Gastrocnemius medialis (tissue), 4 donors: ENCODE results near the gene TELO2. TPM values are rescaled to one million over a fixed set of nuclear protein-coding genes. Genes with fewer than 3 reads are reported as not detected.

Experiments used
- ATAC-seq, 2 donors: fragments of 150-250 bp; one replicate each; pipeline ENCODE4 v1.9.1; 2016
- DNase-seq, 2 donors: peaks; one replicate each; pipeline ENCODE4 v3.0.0-alpha.2; 2019
- H3K27ac ChIP-seq, 4 donors: fragments of 200-600 bp; sonication (generic); 1 replicate in 1 of 4; 2 replicates in 3 of 4; pipeline ENCODE4 v1.5.1; 2016 to 2018; ENCODE audit warnings: mild to moderate bottlenecking in 2 of 4, moderate library complexity in 1 of 4
- H3K27me3 ChIP-seq, 3 donors: fragments of 200-600 bp; sonication (generic) in 2 of 3; 1 replicate in 1 of 3; 2 replicates in 2 of 3; pipeline versions ENCODE4 v1.5.1 to v1.6.0; 2016 to 2019; ENCODE audit warnings: mild to moderate bottlenecking in 1 of 3, moderate library complexity in 1 of 3
- H3K36me3 ChIP-seq, 2 donors: fragments of 200-600 bp; sonication (generic) in 1 of 2; one replicate each; pipeline ENCODE4 v1.5.1; 2017 to 2018
- H3K4me1 ChIP-seq, 2 donors: fragments of 200-600 bp; sonication (generic) in 1 of 2; one replicate each; pipeline ENCODE4 v1.5.1; 2016 to 2017; ENCODE audit warnings: mild to moderate bottlenecking in 2 of 2
- H3K4me3 ChIP-seq, 4 donors: fragments of 200-600 bp; sonication (generic) in 3 of 4; 1 replicate in 1 of 4; 2 replicates in 3 of 4; pipeline ENCODE4 v1.5.1; 2016 to 2019; ENCODE audit warnings: mild to moderate bottlenecking in 2 of 4
- H3K9me3 ChIP-seq, 3 donors: fragments of 200-600 bp; sonication (generic) in 2 of 3; 1 replicate in 1 of 3; 2 replicates in 2 of 3; pipeline ENCODE4 v1.5.1; 2016 to 2019
- CTCF ChIP-seq, 5 experiments: fragments of 450-650 bp in 3 of 5; fragments of 200-600 bp in 2 of 5; sonication (generic) in 2 of 5; IDR thresholded peaks in 4 of 5; conservative IDR thresholded peaks in 1 of 5; 1 replicate in 4 of 5; 2 replicates in 1 of 5; pipeline ENCODE4 v1.5.1; 2016 to 2019; ENCODE audit warnings: antibody characterized with exemption in 5 of 5, mild to moderate bottlenecking in 3 of 5, moderate library complexity in 3 of 5
- POLR2A ChIP-seq, 2 donors: fragments of 450-650 bp; IDR thresholded peaks; one replicate each; pipeline ENCODE4 v1.6.1; 2017; ENCODE audit warnings: antibody characterized with exemption in 2 of 2, mild to moderate bottlenecking in 2 of 2, moderate library complexity in 2 of 2
- in situ Hi-C, 4 donors: fragments of 200-750 bp; cut with MboI; loops; one replicate each; pipeline versions ENCODE4 v1.15.0 to v1.8.0; 2017; ENCODE audit warnings: low sequenced_read_pairs in 4 of 4
- intact Hi-C: fragments of 100-400 bp; cut with DNase I; formaldehyde crosslinking; loops from one replicate; pipeline ENCODE4 v1.15.1; 2023; ENCODE audit warnings: low total_unique reads
- total RNA-seq, 4 donors: library from RNA; depleted of rRNA; stranded (reverse); fragments of >200 nt; gene quantifications; one replicate each; pipeline versions ENCODE4 v1.1.0 to v1.2.3, GENCODE V29; 2016

The TELO2 gene
- total RNA-seq, 4 donors from 2014 or later: 2.9 to 11.2 (median 9.8) TPM

GRCh38 chr16:1543085-1543896, 50.1 kb downstream of the TELO2 start:
- no peak for TF ChIP-seq CTCF (IDR thresholded peaks at IDR 0.05 in 4 of 5, conservative IDR thresholded peaks at IDR 0.05 in 1 of 5)
- peak in 1 of 2 donors; percentile 11 for TF ChIP-seq POLR2A (IDR thresholded peaks at IDR 0.05)
- Histone ChIP-seq H3K27ac (peak overlapping the region; percentile 86 to 90 (median 87)), H3K36me3 (peaks cover 0 to 7% of the 10 kb centered on the region in 2 donors), H3K4me1 (peaks cover 30 to 50% of the 10 kb centered on the region in 2 donors), H3K9me3 (no peaks in the 10 kb centered on the region), H3K4me3 (peak overlapping the region in 2 of 4 donors; percentile 6 to 21), H3K27me3 (no peaks in the 10 kb centered on the region)
- DNase-seq: peak; percentile 21 to 49
- ATAC-seq: peak; percentile 18 to 28
- intact Hi-C loops (no loop called here), in situ Hi-C loops (no loop called here)

GRCh38 chr16:1545044-1546040, 52.2 kb downstream of the TELO2 start:
- in situ Hi-C loops: no loop called here
- peak; percentile 85 for ATAC-seq
- no peaks in the 10 kb centered on the region for H3K9me3 ChIP-seq
- peaks cover 45 to 61% of the 10 kb centered on the region in 2 donors for H3K4me1 ChIP-seq
- peak overlapping the region; percentile 86 to 90 (median 87) for H3K27ac ChIP-seq
- H3K27me3 ChIP-seq: no peaks in the 10 kb centered on the region
- intact Hi-C loops: loop anchor here (5.0 kb wide), 1 partner anchor 53 kb away; the partner anchor contains the start of gene TELO2
- H3K36me3 ChIP-seq: peaks cover 0 to 5% of the 10 kb centered on the region in 2 donors
- peak; percentile 55 to 73 for DNase-seq
- peak overlapping the region; percentile 22 to 43 (median 26) for H3K4me3 ChIP-seq
- TF ChIP-seq POLR2A (IDR thresholded peaks at IDR 0.05): peak in 1 of 2 donors; percentile 10
- TF ChIP-seq CTCF (IDR thresholded peaks at IDR 0.05 in 4 of 5, conservative IDR thresholded peaks at IDR 0.05 in 1 of 5): no peak

DNA sequence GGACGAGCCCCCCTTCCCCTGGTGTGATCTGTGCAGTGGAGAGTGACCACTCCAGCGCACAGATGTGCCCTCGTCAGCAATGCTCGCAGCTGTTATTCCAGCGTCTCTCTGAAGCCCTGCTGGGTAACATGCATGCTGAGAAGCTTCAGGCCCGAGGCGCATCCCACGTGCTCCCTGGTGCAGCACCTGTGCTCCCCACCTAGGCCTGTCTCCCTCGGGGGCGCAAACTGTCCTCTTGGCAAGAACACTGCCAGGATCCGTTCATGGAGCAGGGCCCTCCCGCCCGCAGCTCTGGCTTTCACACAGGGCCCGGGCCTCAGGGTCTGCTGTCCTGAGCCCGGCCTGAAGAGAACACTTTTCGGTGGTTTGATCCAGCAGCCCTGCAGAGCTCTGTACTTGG, 53.3 kb downstream of the TELO2 start:
- no peak for DNase-seq
- peak overlapping the region in 2 of 4 donors; percentile 22 to 43 for H3K4me3 ChIP-seq
- in situ Hi-C loops (no loop called here), intact Hi-C loops (loop anchor here (5.0 kb wide), 1 partner anchor 54 kb away; the partner anchor contains the start of gene TELO2)
- no peak for TF ChIP-seq POLR2A (IDR thresholded peaks at IDR 0.05)
- no peak for TF ChIP-seq CTCF (IDR thresholded peaks at IDR 0.05 in 4 of 5, conservative IDR thresholded peaks at IDR 0.05 in 1 of 5)
- peaks cover 54 to 71% of the 10 kb centered on the region in 2 donors for H3K4me1 ChIP-seq
- H3K27ac ChIP-seq: peak overlapping the region; percentile 86 to 90 (median 87)
- H3K27me3 ChIP-seq: no peaks in the 10 kb centered on the region
- peaks cover 0 to 11% of the 10 kb centered on the region in 2 donors for H3K36me3 ChIP-seq
- H3K9me3 ChIP-seq: no peaks in the 10 kb centered on the region
- no peak for ATAC-seq

DNA sequence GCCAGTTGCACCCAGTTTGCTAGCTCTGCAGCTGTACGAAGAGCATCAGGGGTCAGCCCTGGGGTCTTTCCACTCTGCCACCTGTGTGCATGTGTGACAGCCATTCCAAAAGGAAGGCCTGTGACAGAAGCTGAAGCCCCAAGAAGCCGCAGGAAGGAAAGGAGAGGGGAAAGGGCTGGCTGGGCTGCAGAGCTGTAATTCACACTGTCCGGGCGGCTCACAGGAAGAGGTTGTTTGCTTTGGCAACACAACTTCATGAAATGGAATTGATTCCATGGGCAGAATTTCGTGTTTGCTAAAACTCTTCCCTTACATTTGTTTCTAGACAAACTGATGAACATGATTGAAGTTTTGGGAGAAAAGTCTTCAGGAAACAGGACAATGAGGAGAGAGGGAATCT, 55.1 kb downstream of the TELO2 start:
- H3K4me1 ChIP-seq: peaks cover 50 to 65% of the 10 kb centered on the region in 2 donors
- peak overlapping the region; percentile 43 to 90 (median 86) for H3K27ac ChIP-seq
- ATAC-seq (no peak), DNase-seq (no peak)
- TF ChIP-seq POLR2A (IDR thresholded peaks at IDR 0.05) (no peak), CTCF (IDR thresholded peaks at IDR 0.05 in 4 of 5, conservative IDR thresholded peaks at IDR 0.05 in 1 of 5) (no peak)
- in situ Hi-C loops (no loop called here), intact Hi-C loops (loop anchor here (5.0 kb wide), 1 partner anchor 56 kb away; the partner anchor contains the start of gene TELO2)
- no peaks in the 10 kb centered on the region for H3K9me3 ChIP-seq
- H3K27me3 ChIP-seq: no peaks in the 10 kb centered on the region
- peaks cover 0 to 6% of the 10 kb centered on the region in 2 donors for H3K36me3 ChIP-seq
- no peak overlapping the region for H3K4me3 ChIP-seq
